Panc1 (cell line): Measurements from ENCODE around the gene BBS9. TPM values are rescaled to one million over a fixed set of nuclear protein-coding genes. Genes with fewer than 3 reads are reported as not detected.

Experiments
- ATAC-seq: fragments of 200-7000 bp; cut with Tn5 transposase; 2 replicates; pipeline ENCODE4 v1.9.1; 2020; ENCODE audit warnings: mild to moderate bottlenecking, moderate library complexity
- BruUV-seq: library from RNA; stranded (reverse); fragments of 400-500 nt; replicated peaks from 2 replicates; lab custom pipeline; 2021; lab: Mats Ljungman, UMichigan
- CTCF ChIA-PET: fragments of 300-600 bp; sonication (Branson Sonifier 250); formaldehyde crosslinking; loops from one replicate; lab custom pipeline; 2022; ENCODE audit warnings: antibody characterized with exemption; lab: Charles Lee
- POLR2A ChIA-PET: fragments of 300-600 bp; sonication (Branson Sonifier 250); formaldehyde crosslinking; loops from one replicate; lab custom pipeline; 2022; ENCODE audit warnings: antibody characterized with exemption; lab: Charles Lee
- DNase-seq: peaks from one replicate; pipeline ENCODE4 v3.0.0-alpha.2; 2010; ENCODE audit warnings: low read depth, low spot score
- H3K27ac ChIP-seq: 2 replicates; pipeline ENCODE4 v1.5.1; 2011; ENCODE audit warnings: mild to moderate bottlenecking, low read length, inconsistent platforms
- H3K27me3 ChIP-seq: fragments of 200-500 bp; sonication (Bioruptor generic); 2 replicates; pipeline ENCODE4 v1.6.0; 2014; ENCODE audit warnings: low read length, inconsistent platforms; ENCODE audit not compliant: control insufficient read depth, insufficient read depth
- H3K36me3 ChIP-seq: fragments of 200-500 bp; sonication (Bioruptor generic); 2 replicates; pipeline ENCODE4 v1.5.1; 2014; ENCODE audit warnings: inconsistent platforms, mild to moderate bottlenecking, low read length, moderate library complexity; ENCODE audit not compliant: control insufficient read depth, insufficient read depth
- H3K4me1 ChIP-seq: 2 replicates; pipeline ENCODE4 v1.5.1; 2011; ENCODE audit warnings: inconsistent platforms, mild to moderate bottlenecking, low read length, moderate library complexity; ENCODE audit not compliant: control insufficient read depth, insufficient read depth
- H3K4me3 ChIP-seq, 2 experiments: 2 replicates each; pipeline ENCODE4 v1.5.1; 2011 to 2012; ENCODE audit warnings: low read depth in 2 of 2, low read length in 2 of 2, mild to moderate bottlenecking in 2 of 2, inconsistent platforms in 1 of 2, moderate library complexity in 1 of 2
- H3K9me3 ChIP-seq: fragments of 200-500 bp; sonication (Bioruptor generic); 2 replicates; pipeline ENCODE4 v1.5.1; 2014; ENCODE audit warnings: low read depth, mild to moderate bottlenecking, inconsistent platforms, low read length, moderate library complexity; ENCODE audit not compliant: control insufficient read depth, insufficient read depth
- POLR2AphosphoS5 ChIP-seq: IDR thresholded peaks from 2 replicates; pipeline ENCODE4 v1.6.1; 2012; ENCODE audit warnings: mild to moderate bottlenecking, low read depth, low read length, moderate library complexity
- SIN3A ChIP-seq: IDR thresholded peaks from 2 replicates; pipeline ENCODE4 v1.6.1; 2012; ENCODE audit warnings: low read depth, mild to moderate bottlenecking, low read length, moderate library complexity, borderline replicate concordance; ENCODE audit not compliant: insufficient read depth
- TCF7L2 ChIP-seq: IDR thresholded peaks from 2 replicates; pipeline ENCODE4 v1.6.1; 2011; ENCODE audit warnings: mild to moderate bottlenecking, low read depth, low read length, inconsistent platforms
- in situ Hi-C: cut with HindIII; loops from 2 replicates; pipeline ENCODE4 v1.10.0; 2016; ENCODE audit warnings: low sequenced_read_pairs, low pct_unique_long_range_greater_than_20kb
- intact Hi-C: fragments of 100-400 bp; cut with micrococcal nuclease; formaldehyde crosslinking; loops from one replicate; pipeline ENCODE4 v1.10.0; 2022; ENCODE audit not compliant: unreplicated experiment
- total RNA-seq: library from RNA; stranded (reverse); gene quantifications from one replicate; pipeline ENCODE4 v1.2.1, GENCODE V29; 2021; ENCODE audit not compliant: unreplicated experiment
- TF ChIP-seq, protein P1 (sequence below), 2 experiments: IDR thresholded peaks; 2 replicates each; pipeline ENCODE4 v1.6.1; 2011 to 2012; ENCODE audit warnings: low read depth in 2 of 2, control low read depth in 1 of 2, low read length in 1 of 2, mild to moderate bottlenecking in 1 of 2, moderate library complexity in 1 of 2; ENCODE audit not compliant: insufficient read depth in 1 of 2
- TF ChIP-seq, protein P2 (sequence below): fragments of 450-650 bp; IDR thresholded peaks from 2 replicates; pipeline ENCODE4 v1.5.1; 2017; ENCODE audit warnings: mild to moderate bottlenecking

BBS9 gene
- total RNA-seq, 1 experiment from 2014 or later = 6.9 TPM

DNA sequence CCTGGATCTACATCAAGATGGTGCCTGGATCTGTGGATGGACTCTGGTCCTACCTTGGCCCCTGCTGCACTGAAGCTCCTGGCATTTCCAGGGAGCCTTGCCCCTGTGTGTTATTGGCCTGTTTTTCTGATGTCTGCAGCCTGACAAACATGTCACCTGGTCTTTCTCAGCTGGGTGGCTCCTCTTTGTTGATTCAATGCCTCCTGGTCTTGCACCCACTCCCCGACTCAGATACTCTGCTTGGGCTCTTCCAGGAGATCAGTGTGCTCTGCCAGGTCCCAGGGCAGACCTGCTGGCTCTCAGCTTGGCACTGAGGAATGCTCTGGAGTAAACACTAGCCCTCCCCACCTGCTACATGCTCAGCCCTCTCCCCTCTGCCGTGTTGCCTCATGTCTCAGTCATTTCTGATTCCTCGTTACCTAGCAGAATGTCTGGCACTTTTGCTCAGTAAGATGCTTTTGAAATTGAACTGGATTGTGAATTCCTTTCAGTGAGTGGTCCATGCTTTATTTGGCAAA lies 522.7 kb downstream of the BBS9 start:
- no peaks in the 10 kb centered on the region for H3K27me3 ChIP-seq
- DNase-seq = no peak
- H3K4me3 ChIP-seq = no peak overlapping the region
- TF ChIP-seq SIN3A = no peak
- TF ChIP-seq, protein P1, sequence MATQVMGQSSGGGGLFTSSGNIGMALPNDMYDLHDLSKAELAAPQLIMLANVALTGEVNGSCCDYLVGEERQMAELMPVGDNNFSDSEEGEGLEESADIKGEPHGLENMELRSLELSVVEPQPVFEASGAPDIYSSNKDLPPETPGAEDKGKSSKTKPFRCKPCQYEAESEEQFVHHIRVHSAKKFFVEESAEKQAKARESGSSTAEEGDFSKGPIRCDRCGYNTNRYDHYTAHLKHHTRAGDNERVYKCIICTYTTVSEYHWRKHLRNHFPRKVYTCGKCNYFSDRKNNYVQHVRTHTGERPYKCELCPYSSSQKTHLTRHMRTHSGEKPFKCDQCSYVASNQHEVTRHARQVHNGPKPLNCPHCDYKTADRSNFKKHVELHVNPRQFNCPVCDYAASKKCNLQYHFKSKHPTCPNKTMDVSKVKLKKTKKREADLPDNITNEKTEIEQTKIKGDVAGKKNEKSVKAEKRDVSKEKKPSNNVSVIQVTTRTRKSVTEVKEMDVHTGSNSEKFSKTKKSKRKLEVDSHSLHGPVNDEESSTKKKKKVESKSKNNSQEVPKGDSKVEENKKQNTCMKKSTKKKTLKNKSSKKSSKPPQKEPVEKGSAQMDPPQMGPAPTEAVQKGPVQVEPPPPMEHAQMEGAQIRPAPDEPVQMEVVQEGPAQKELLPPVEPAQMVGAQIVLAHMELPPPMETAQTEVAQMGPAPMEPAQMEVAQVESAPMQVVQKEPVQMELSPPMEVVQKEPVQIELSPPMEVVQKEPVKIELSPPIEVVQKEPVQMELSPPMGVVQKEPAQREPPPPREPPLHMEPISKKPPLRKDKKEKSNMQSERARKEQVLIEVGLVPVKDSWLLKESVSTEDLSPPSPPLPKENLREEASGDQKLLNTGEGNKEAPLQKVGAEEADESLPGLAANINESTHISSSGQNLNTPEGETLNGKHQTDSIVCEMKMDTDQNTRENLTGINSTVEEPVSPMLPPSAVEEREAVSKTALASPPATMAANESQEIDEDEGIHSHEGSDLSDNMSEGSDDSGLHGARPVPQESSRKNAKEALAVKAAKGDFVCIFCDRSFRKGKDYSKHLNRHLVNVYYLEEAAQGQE (IDR thresholded peaks at IDR 0.05; ENCODE audit: insufficient read depth in 1 of 2, low read depth in 2 of 2, low read length in 1 of 2) = no peak
- TF ChIP-seq TCF7L2 = no peak
- TF ChIP-seq, protein P2, sequence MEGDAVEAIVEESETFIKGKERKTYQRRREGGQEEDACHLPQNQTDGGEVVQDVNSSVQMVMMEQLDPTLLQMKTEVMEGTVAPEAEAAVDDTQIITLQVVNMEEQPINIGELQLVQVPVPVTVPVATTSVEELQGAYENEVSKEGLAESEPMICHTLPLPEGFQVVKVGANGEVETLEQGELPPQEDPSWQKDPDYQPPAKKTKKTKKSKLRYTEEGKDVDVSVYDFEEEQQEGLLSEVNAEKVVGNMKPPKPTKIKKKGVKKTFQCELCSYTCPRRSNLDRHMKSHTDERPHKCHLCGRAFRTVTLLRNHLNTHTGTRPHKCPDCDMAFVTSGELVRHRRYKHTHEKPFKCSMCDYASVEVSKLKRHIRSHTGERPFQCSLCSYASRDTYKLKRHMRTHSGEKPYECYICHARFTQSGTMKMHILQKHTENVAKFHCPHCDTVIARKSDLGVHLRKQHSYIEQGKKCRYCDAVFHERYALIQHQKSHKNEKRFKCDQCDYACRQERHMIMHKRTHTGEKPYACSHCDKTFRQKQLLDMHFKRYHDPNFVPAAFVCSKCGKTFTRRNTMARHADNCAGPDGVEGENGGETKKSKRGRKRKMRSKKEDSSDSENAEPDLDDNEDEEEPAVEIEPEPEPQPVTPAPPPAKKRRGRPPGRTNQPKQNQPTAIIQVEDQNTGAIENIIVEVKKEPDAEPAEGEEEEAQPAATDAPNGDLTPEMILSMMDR = no peak
- TF ChIP-seq POLR2AphosphoS5 = no peak
- no peak overlapping the region for H3K27ac ChIP-seq
- in situ Hi-C loops = no loop called here
- ChIA-PET CTCF (no interaction called here), POLR2A (no interaction called here)
- intact Hi-C loops = no loop called here
- no peaks in the 10 kb centered on the region for H3K36me3 ChIP-seq
- no peak for ATAC-seq
- no peaks in the 10 kb centered on the region for H3K4me1 ChIP-seq
- BruUV-seq = no TSS peak
- H3K9me3 ChIP-seq = no peaks in the 10 kb centered on the region

DNA sequence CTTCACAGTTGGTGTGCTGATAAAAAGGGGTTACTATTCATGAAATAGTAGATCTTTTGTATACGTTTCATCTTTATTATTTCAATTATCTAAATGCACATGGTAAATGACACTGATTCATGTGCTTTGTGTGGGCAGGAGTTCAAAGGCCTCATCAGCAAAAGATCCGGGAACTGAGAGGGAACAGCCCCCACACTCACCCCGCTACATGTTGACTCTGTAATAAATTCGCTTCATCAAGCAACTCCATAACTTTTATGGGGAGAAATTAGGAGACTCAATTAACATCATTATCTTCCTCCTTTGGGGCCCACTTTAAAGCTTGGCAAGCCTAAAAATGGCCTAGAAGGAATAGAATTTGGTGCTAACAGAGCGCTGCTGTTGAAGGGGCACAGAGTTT lies 525.3 kb downstream of the BBS9 start:
- Histone ChIP-seq H3K27ac (no peak overlapping the region), H3K36me3 (no peaks in the 10 kb centered on the region), H3K9me3 (no peaks in the 10 kb centered on the region), H3K4me3 (no peak overlapping the region), H3K4me1 (no peaks in the 10 kb centered on the region), H3K27me3 (no peaks in the 10 kb centered on the region)
- in situ Hi-C loops = no loop called here
- intact Hi-C loops = no loop called here
- ChIA-PET CTCF (no interaction called here), POLR2A (no interaction called here)
- TF ChIP-seq, protein P2 = no peak
- no peak for TF ChIP-seq POLR2AphosphoS5
- TF ChIP-seq, protein P1 (IDR thresholded peaks at IDR 0.05; ENCODE audit: insufficient read depth in 1 of 2, low read depth in 2 of 2, low read length in 1 of 2) = no peak
- TF ChIP-seq SIN3A = no peak
- TF ChIP-seq TCF7L2 = no peak
- BruUV-seq = no TSS peak
- DNase-seq (no peak), ATAC-seq (no peak)
